HFFc6 (cell line): ENCODE data around the gene TUBA4B. TPM values are rescaled to one million over a fixed set of nuclear protein-coding genes. Genes with fewer than 3 reads are reported as not detected.

Experiments used
- DNase-seq: peaks from one replicate; pipeline ENCODE4 v3.0.0-alpha.2; 2018
- H3K27ac Mint-ChIP-seq: 2 replicates; pipeline ENCODE4 v1.8.0; 2020; ENCODE audit warnings: mild to moderate bottlenecking, mixed read lengths
- H3K27me3 Mint-ChIP-seq: 2 replicates; pipeline ENCODE4 v1.8.0; 2021; ENCODE audit warnings: mild to moderate bottlenecking, moderate library complexity, mixed read lengths; ENCODE audit not compliant: insufficient read depth
- H3K36me3 Mint-ChIP-seq: 2 replicates; pipeline ENCODE4 v1.8.0; 2021; ENCODE audit warnings: low read depth, mixed read lengths
- H3K4me1 Mint-ChIP-seq: 2 replicates; pipeline ENCODE4 v1.8.0; 2020; ENCODE audit warnings: low read depth, mixed read lengths
- H3K4me3 Mint-ChIP-seq: 2 replicates; pipeline ENCODE4 v1.8.0; 2020; ENCODE audit warnings: mild to moderate bottlenecking, moderate library complexity, mixed read lengths
- H3K9me3 Mint-ChIP-seq: 2 replicates; pipeline ENCODE4 v1.8.0; 2020; ENCODE audit warnings: mild to moderate bottlenecking, mixed read lengths
- total RNA-seq, 6 experiments: library from RNA; stranded (reverse); fragmentation: NEBNext Ultra II Directional; extraction: Animal tissue kit (Norgen Biotek cat#: 25700); gene quantifications; 2 replicates in 1 of 6; 3 replicates in 5 of 6; pipeline ENCODE4 v1.2.3, GENCODE V29; 2021
- TF ChIP-seq, protein P1 (sequence below): fragments of 200-600 bp; sonication (generic); IDR thresholded peaks from 2 replicates; pipeline ENCODE4 v1.5.0; 2021; ENCODE audit warnings: antibody characterized with exemption, mild to moderate bottlenecking

Gene TUBA4B
- total RNA-seq, 6 experiments from 2014 or later = not detected

DNA sequence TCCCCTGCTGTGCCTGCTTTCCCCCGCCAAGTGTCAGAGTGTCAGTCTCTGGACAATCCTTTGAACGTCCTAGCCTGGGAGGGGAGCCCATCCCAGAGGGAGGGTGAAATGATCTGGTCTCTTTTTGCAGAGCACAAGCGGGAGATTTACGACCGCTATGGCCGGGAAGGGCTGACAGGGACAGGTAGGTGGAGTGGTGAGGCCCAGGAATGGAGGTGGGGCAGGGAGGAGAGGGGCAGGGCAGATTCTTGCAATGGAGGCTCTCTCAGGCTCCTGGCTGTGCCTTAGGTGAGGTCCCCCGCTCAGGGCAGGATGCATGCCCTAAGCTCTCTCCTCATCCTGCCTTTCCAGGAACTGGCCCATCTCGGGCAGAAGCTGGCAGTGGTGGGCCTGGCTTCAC lies 28.5 kb downstream of the TUBA4B start:
- peaks cover 42% of the 10 kb centered on the region for H3K4me1 Mint-ChIP-seq
- peaks cover 12% of the 10 kb centered on the region; the same call in 1 of the 2 replicates for H3K36me3 Mint-ChIP-seq
- 0 out of 2 replicates have a peak overlapping the region, but pooled peaks have one; percentile 95 for H3K4me3 Mint-ChIP-seq
- no peak for DNase-seq
- peaks cover 2% of the 10 kb centered on the region; the same call in 1 of the 2 replicates for H3K27me3 Mint-ChIP-seq
- TF ChIP-seq, protein P1, sequence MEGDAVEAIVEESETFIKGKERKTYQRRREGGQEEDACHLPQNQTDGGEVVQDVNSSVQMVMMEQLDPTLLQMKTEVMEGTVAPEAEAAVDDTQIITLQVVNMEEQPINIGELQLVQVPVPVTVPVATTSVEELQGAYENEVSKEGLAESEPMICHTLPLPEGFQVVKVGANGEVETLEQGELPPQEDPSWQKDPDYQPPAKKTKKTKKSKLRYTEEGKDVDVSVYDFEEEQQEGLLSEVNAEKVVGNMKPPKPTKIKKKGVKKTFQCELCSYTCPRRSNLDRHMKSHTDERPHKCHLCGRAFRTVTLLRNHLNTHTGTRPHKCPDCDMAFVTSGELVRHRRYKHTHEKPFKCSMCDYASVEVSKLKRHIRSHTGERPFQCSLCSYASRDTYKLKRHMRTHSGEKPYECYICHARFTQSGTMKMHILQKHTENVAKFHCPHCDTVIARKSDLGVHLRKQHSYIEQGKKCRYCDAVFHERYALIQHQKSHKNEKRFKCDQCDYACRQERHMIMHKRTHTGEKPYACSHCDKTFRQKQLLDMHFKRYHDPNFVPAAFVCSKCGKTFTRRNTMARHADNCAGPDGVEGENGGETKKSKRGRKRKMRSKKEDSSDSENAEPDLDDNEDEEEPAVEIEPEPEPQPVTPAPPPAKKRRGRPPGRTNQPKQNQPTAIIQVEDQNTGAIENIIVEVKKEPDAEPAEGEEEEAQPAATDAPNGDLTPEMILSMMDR = no peak
- H3K9me3 Mint-ChIP-seq = no peaks in the 10 kb centered on the region
- H3K27ac Mint-ChIP-seq = no peak overlapping the region; the same call in 1 of the 2 replicates

DNA sequence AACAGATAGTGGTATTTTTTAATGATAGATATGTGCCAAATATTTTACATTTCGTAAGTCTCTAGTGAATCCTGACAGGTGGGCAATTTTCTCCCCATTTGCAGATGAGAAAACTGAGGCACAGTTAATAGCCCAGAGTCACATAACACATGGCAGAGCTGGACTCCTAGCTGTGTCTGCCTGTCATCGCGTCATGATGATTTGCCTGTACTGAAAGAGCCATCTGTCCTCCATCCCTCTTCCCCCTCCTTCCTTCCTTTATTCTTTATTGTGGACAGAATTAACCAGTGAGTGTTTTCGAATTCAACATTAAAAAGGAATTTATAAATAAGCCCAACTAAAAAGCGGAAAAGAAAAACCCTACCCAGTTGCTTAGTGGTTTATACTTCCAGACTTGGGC lies 29.3 kb downstream of the TUBA4B start:
- TF ChIP-seq, protein P1 = no peak
- Mint-ChIP-seq H3K4me1 (peaks cover 39% of the 10 kb centered on the region), H3K27me3 (peaks cover 2% of the 10 kb centered on the region; the same call in 1 of the 2 replicates), H3K27ac (no peak overlapping the region), H3K9me3 (no peaks in the 10 kb centered on the region), H3K36me3 (peaks cover 12% of the 10 kb centered on the region; the same call in 1 of the 2 replicates), H3K4me3 (no peak overlapping the region)
- no peak for DNase-seq

DNA sequence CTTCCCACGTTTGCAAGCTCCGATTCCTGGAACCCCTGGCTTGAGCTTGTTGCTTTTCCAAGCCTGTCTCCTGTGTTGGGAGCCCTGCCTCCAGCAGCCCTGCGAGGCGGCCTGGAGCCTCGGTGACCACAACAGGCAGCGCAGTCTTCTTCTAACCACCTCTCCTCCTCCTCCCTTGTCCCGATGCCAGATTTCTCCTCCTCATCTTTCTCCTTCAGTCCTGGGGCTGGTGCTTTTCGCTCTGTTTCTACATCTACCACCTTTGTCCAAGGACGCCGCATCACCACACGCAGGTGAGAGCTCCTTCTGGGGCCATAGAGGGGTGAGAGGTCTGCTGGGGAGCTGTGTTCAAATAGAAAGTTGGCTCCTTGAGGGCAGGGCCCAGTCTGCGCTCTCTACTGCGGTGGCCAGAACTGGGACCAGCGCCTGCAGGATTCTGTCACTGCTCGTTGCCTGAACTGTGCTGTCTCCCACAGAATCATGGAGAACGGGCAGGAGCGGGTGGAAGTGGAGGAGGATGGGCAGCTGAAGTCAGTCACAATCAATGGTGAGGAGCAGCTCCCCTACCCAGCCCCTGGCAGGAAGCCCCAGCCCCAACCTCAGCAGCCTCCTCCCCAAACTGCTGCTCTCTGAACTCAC lies 30.0 kb downstream of the TUBA4B start:
- no peak overlapping the region for H3K4me3 Mint-ChIP-seq
- no peak for DNase-seq

DNA sequence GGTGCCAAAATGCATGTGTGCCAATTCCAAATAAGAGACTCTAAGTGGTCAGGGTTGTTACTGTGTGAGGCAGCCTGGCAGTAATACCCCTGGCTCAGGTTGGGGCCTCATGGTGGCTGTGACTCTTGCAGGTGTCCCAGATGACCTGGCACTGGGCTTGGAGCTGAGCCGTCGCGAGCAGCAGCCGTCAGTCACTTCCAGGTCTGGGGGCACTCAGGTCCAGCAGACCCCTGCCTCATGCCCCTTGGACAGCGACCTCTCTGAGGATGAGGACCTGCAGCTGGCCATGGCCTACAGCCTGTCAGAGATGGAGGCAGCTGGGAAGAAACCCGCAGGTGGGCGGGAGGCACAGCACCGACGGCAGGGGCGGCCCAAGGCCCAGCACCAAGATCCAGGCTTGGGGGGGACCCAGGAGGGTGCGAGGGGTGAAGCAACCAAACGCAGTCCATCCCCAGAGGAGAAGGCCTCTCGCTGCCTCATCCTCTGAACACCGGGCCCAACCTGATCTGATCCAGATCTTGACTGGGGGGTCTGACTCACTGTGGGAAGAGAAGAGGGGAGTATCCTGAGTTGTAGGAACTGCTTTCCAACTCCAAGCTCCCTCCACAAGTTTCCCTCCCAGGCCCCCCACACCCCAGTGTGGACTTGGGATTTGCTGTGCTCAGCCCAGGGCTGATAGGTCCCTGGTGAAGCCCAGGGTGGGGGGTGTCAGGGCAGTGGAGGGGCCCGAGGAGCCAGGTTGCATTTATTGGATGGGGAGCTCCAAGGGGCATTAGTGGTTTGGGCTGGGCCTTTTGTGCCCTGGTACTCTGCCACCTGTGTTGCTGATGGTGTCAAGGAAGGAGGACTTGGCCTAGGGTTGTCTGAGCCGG lies 31.7 kb downstream of the TUBA4B start:
- Mint-ChIP-seq H3K4me3 (no peak overlapping the region), H3K9me3 (no peaks in the 10 kb centered on the region), H3K36me3 (peaks cover 12% of the 10 kb centered on the region; the same call in 1 of the 2 replicates), H3K27ac (no peak overlapping the region), H3K27me3 (peaks cover 5% of the 10 kb centered on the region), H3K4me1 (peaks cover 28% of the 10 kb centered on the region)
- no peak for DNase-seq
- TF ChIP-seq, protein P1 = no peak

More for the DNA sequence above, 30.0 kb downstream of the TUBA4B start:
- Mint-ChIP-seq H3K27ac (no peak overlapping the region), H3K4me1 (peaks cover 32% of the 10 kb centered on the region), H3K27me3 (peaks cover 5% of the 10 kb centered on the region; the same call in 1 of the 2 replicates), H3K9me3 (no peaks in the 10 kb centered on the region), H3K36me3 (peaks cover 12% of the 10 kb centered on the region; the same call in 1 of the 2 replicates)
- TF ChIP-seq, protein P1 = no peak

DNA sequence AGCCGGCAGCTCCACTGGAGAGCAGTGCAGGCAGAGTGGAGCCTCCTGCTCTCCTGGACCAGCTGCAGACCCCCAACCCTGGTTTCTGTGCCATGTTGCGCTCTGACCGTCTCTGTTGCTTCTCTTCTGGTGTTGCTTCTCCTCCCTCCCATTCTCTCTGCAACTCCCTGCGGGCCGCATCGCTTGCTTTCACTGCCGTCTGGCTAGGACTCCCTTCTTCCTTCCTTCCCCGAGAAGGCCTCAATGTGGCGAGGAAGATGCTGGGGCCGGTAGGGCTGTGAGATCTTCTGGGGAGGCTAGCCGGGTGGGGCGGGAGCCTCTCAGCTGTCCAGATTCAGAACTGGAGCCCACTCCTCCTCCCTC lies 32.3 kb downstream of the TUBA4B start:
- Mint-ChIP-seq H3K36me3 (peaks cover 12% of the 10 kb centered on the region; the same call in 1 of the 2 replicates), H3K27me3 (peaks cover 5% of the 10 kb centered on the region), H3K9me3 (no peaks in the 10 kb centered on the region), H3K27ac (no peak overlapping the region; the same call in 1 of the 2 replicates), H3K4me1 (peaks cover 26% of the 10 kb centered on the region), H3K4me3 (no peak overlapping the region)
- DNase-seq = no peak
- TF ChIP-seq, protein P1 = no peak
